HepG2 (cell line): ENCODE data around the gene OSBPL1A. TPM values are rescaled to one million over a fixed set of nuclear protein-coding genes. Genes with fewer than 3 reads are reported as not detected.

Source experiments
- ATAC-seq: fragments of 200-7000 bp; cut with Tn5 transposase; 3 replicates; pipeline ENCODE4 v1.9.1; 2020; ENCODE audit warnings: mild to moderate bottlenecking, moderate library complexity
- BruUV-seq: library from RNA; stranded (reverse); fragments of 400-500 nt; replicated peaks from 2 replicates; lab custom pipeline; 2021; lab: Mats Ljungman, UMichigan
- CTCF ChIA-PET: fragments of 300-600 bp; formaldehyde crosslinking; extraction: SDS; loops from one replicate; lab custom pipeline; 2021; ENCODE audit warnings: low total read pairs, inconsistent platforms, low intra/inter-chr PET ratio; lab: Yijun Ruan, JAX
- POLR2A ChIA-PET: fragments of 350-600 bp; sonication (Branson Sonifier 250); formaldehyde crosslinking; loops from one replicate; lab custom pipeline; 2020; ENCODE audit warnings: antibody characterized with exemption, inconsistent platforms; lab: Yijun Ruan, JAX
- DNase-seq: peaks from one replicate; pipeline ENCODE4 v3.0.0-alpha.2; 2015; ENCODE audit warnings: low spot score
- FAIRE-seq: peaks from 3 replicates; lab custom pipeline; 2011; peaks lifted over from hg19 to GRCh38; lab: Jason Lieb, UNC
- H2AFZ ChIP-seq: one replicate; pipeline ENCODE4 v1.6.1; 2011; ENCODE audit warnings: low read length, inconsistent platforms
- H3K27ac ChIP-seq: fragments of 300-600 bp; 3 replicates; pipeline ENCODE4 v1.8.0; 2011; ENCODE audit warnings: mixed run types, mild to moderate bottlenecking, mixed read lengths, low read length, inconsistent platforms; ENCODE audit not compliant: insufficient read depth; ENCODE audit errors: extremely low read length
- H3K27me3 ChIP-seq, 2 experiments: fragments of 200-600 bp in 1 of 2; 2 replicates in 1 of 2; 3 replicates in 1 of 2; pipeline versions ENCODE4 v1.6.0 to v1.8.0; 2011; ENCODE audit warnings: low read length in 2 of 2, mild to moderate bottlenecking in 2 of 2, moderate library complexity in 2 of 2, inconsistent platforms in 1 of 2; ENCODE audit not compliant: insufficient read depth in 2 of 2, control insufficient read depth in 1 of 2
- H3K36me3 ChIP-seq, 2 experiments: fragments of 200-600 bp in 1 of 2; replicated peaks in 1 of 2; 2 replicates in 1 of 2; 3 replicates in 1 of 2; pipeline versions ENCODE4 v1.5.1 to v1.8.0; 2011; ENCODE audit warnings: low read length in 2 of 2, inconsistent platforms in 1 of 2; ENCODE audit not compliant: insufficient read depth in 2 of 2, control insufficient read depth in 1 of 2
- H3K4me1 ChIP-seq: 2 replicates; pipeline ENCODE4 v1.5.1; 2012; ENCODE audit warnings: low read length, inconsistent platforms; ENCODE audit not compliant: insufficient read depth
- H3K4me2 ChIP-seq: 2 replicates; pipeline ENCODE4 v1.6.0; 2011; ENCODE audit warnings: low read depth, low read length, inconsistent platforms
- H3K4me3 ChIP-seq, 3 experiments: fragments of 200-600 bp in 1 of 3; sonication (generic), shearing (Covaris generic) in 1 of 3; replicated peaks in 1 of 3; 2 replicates each; pipeline ENCODE4 v1.5.1; 2011 to 2016; ENCODE audit warnings: low read length in 3 of 3, inconsistent platforms in 2 of 3, low read depth in 2 of 3, mild to moderate bottlenecking in 2 of 3, control low read depth in 1 of 3, mixed read lengths in 1 of 3; ENCODE audit not compliant: insufficient read depth in 1 of 3
- H3K79me2 ChIP-seq: one replicate; pipeline ENCODE4 v1.6.1; 2011; ENCODE audit warnings: low read length, inconsistent platforms; ENCODE audit not compliant: insufficient read depth
- H3K9ac ChIP-seq: 2 replicates; pipeline ENCODE4 v1.6.0; 2011; ENCODE audit warnings: mild to moderate bottlenecking, low read depth, low read length, inconsistent platforms; ENCODE audit not compliant: insufficient read depth
- H3K9me3 ChIP-seq: 2 replicates; pipeline ENCODE4 v1.5.1; 2012; ENCODE audit warnings: mild to moderate bottlenecking, low read length
- H4K20me1 ChIP-seq: 2 replicates; pipeline ENCODE4 v1.6.0; 2011; ENCODE audit warnings: inconsistent platforms, mild to moderate bottlenecking, low read length, moderate library complexity; ENCODE audit not compliant: insufficient read depth
- CHD4 ChIP-seq: fragments of 200-600 bp; sonication (generic); IDR thresholded peaks from 2 replicates; pipeline ENCODE4 v1.7.0; 2017; ENCODE audit warnings: mild to moderate bottlenecking, low read length, borderline replicate concordance
- HNRNPH1 ChIP-seq: fragments of 200-400 bp; formaldehyde crosslinking; optimal IDR thresholded peaks from 2 replicates; pipeline ENCODE3; 2017; ENCODE audit warnings: mild to moderate bottlenecking, low read depth, low read length
- SOX6 ChIP-seq, 2 experiments: fragments of 450-650 bp in 1 of 2; sonication (generic) in 1 of 2; formaldehyde crosslinking in 1 of 2; IDR thresholded peaks; 2 replicates each; pipeline versions ENCODE4 v1.4.0 to v1.6.1; 2017 to 2020; ENCODE audit warnings: antibody characterized with exemption in 1 of 2, mild to moderate bottlenecking in 1 of 2, missing genetic modification reagents in 1 of 2
- ZNF761 ChIP-seq: sonication (generic); formaldehyde crosslinking; conservative IDR thresholded peaks from 2 replicates; pipeline ENCODE4 v1.4.0; 2020; ENCODE audit warnings: mild to moderate bottlenecking, missing genetic modification reagents
- whole genome bisulfite sequencing: methylation state at CpG from one replicate; pipeline ENCODE4 v1.1.6; 2017; ENCODE audit warnings: low lambda C conversion rate; 5-methylcytosine and 5-hydroxymethylcytosine counted together
- in situ Hi-C: cut with HindIII; loops from 2 replicates; pipeline ENCODE4 v1.10.0; 2017; ENCODE audit warnings: low pct_unique_long_range_greater_than_20kb; ENCODE audit not compliant: extremely low pct_ligation_motif_present
- intact Hi-C: fragments of 100-400 bp; cut with micrococcal nuclease; formaldehyde crosslinking; loops from one replicate; pipeline ENCODE4 v1.10.0; 2022; ENCODE audit not compliant: unreplicated experiment
- microRNA-seq: library from miRNA; unstranded; fragments of <30 nt; microRNA quantifications from one replicate; pipeline ENCODE4, GENCODE V29; 2020
- polyA plus RNA-seq, 8 experiments: library from polyadenylated mRNA; depleted of rRNA in 3 of 8; stranded (reverse) in 7 of 8; unstranded in 1 of 8; fragments of >200 nt; fragmentation: Illumina TruSeq in 4 of 8; extraction: Trizol in 4 of 8; gene quantifications; 2 replicates each; pipeline versions ENCODE4 v1.2.1 to v1.2.3, GENCODE V29; 2011 to 2016; ENCODE audit warnings: low read depth in 4 of 8, missing spikeins in 1 of 8, mixed read lengths in 1 of 8; ENCODE audit not compliant: insufficient read depth in 1 of 8
- small RNA-seq, 3 experiments: library from RNA; depleted of rRNA; stranded (forward); fragments of <200 nt; gene quantifications; one replicate each; pipeline ENCODE3, GENCODE V24; 2012; ENCODE audit warnings: low read depth in 2 of 3, low replicate concordance in 1 of 3; ENCODE audit not compliant: insufficient read length in 3 of 3, insufficient read depth in 2 of 3
- total RNA-seq, 5 experiments: library from RNA; depleted of rRNA; stranded (reverse); fragments of >200 nt; fragmentation: Illumina TruSeq; extraction: Trizol; gene quantifications; 2 replicates each; pipeline ENCODE4 v1.2.3, GENCODE V29; 2016; ENCODE audit warnings: low read depth in 1 of 5

The OSBPL1A gene
- total and polyA plus RNA-seq, 2 of the 13 experiments (the other 11 are each of a cell fraction or from before 2014, with no cell fraction given), result 0.02 TPM; not detected in 1

DNA sequence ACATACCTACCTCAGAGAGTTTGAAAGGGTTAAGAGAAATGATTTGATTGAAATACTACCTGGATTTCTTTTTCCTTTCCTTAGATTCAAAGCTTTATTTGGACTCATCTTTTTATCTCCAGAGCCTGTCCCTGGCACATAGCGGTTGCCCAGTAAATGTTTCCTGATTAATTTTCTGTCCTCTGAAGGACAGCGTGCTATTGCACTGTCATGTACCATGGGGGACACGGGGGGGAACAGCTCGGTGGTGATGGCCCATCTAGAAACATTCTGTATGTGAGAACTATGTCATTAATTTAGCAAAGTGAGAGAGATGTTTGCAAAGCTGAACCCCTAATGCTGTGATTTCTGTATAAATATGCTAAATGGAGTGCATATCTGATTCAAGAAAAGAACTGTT lies 285.2 kb downstream of the OSBPL1A start:
- Histone ChIP-seq H4K20me1 (no peaks in the 10 kb centered on the region), H2AFZ (no peak overlapping the region), H3K9ac (peak overlapping the region; percentile 63), H3K36me3 (no peaks in the 10 kb centered on the region), H3K27me3 (no peaks in the 10 kb centered on the region), H3K79me2 (no peaks in the 10 kb centered on the region), H3K4me2 (peak overlapping the region; percentile 85), H3K27ac (peak overlapping the region; percentile 86), H3K4me3 (peak overlapping the region in 2 of 3 experiments; percentile 41 to 66; a peak in 2 of 6 replicates), H3K4me1 (peaks cover 62% of the 10 kb centered on the region), H3K9me3 (no peaks in the 10 kb centered on the region)
- ChIA-PET POLR2A (interaction anchor here (0.8 to 2.0 kb wide), 6 partner anchors 36 to 229 kb away, joined by 4 to 7 read pairs (median 6); partner anchors contain the start of gene TTC39C), CTCF (no interaction called here)
- BruUV-seq, result no TSS peak
- 0 out of 2 replicates have a peak, but pooled peaks have one; percentile 37 for TF ChIP-seq CHD4
- TF ChIP-seq SOX6 (IDR thresholded peaks at IDR 0.05), result no peak
- TF ChIP-seq SOX6 (CRISPR knock-in tag; IDR thresholded peaks at IDR 0.05), result no peak
- 0 out of 2 replicates have a peak, but pooled peaks have one; percentile 19 for TF ChIP-seq ZNF761 (CRISPR knock-in tag)
- no peak for TF ChIP-seq HNRNPH1
- WGBS, result 63% methylated on average over 4 of the region's 4 CpGs
- FAIRE-seq (no peak), DNase-seq (no peak), ATAC-seq (peak; percentile 7; the same call in 2 of the 3 replicates)
- in situ Hi-C loops, result loop anchor here (10.0 kb wide), 1 partner anchor 288 kb away; no protein-coding TSS in a partner anchor
- intact Hi-C loops, result loop anchor here (2.0 kb wide), 1 partner anchor 62 kb away; no protein-coding TSS in a partner anchor

Small RNA genes within 50 kb of the gene (microRNA-seq; reads per million reads assigned to microRNA genes)
- 0.68 reads per million for gene MIR320C2

Small RNA genes within 50 kb of the gene (small RNA-seq; reads per million reads assigned to genes)
- gene MIR320C2, result 0 reads per million in 3 experiments
- 0 reads per million in 3 experiments for gene RF00017
- 0 reads per million in 3 experiments for gene RF00019
- gene RNA5SP452, result 0 reads per million in 3 experiments
- gene RNU5A-6P, result 0 reads per million in 3 experiments
- gene RNU6-435P, result 0 reads per million in 3 experiments

Other genes with a start within 250 kb of the OSBPL1A start
- 7.7 and 13.4 TPM in 2 replicates for gene IMPACT, start 28.8 kb upstream of the OSBPL1A start, total RNA-seq (2016; rRNA removed; fragmentation: Illumina TruSeq; extraction: Trizol)
- gene IMPACT, start 28.8 kb upstream of the OSBPL1A start, polyA plus RNA-seq (2011; rRNA removed), result 4.5 and 5.0 TPM in 2 replicates
- not detected in 2 replicates for gene HRH4, start 62.8 kb upstream of the OSBPL1A start, total RNA-seq (2016; rRNA removed; fragmentation: Illumina TruSeq; extraction: Trizol)
- not detected in 2 replicates for gene HRH4, start 62.8 kb upstream of the OSBPL1A start, polyA plus RNA-seq (2011; rRNA removed)